ENCODE results near the gene USP44.
"Not testable (repeated sequence)": the region's sequence is repeated elsewhere in the genome, so short reads cannot be mapped to it uniquely, and the experiment has no call there.

USP44 gene

DNA sequence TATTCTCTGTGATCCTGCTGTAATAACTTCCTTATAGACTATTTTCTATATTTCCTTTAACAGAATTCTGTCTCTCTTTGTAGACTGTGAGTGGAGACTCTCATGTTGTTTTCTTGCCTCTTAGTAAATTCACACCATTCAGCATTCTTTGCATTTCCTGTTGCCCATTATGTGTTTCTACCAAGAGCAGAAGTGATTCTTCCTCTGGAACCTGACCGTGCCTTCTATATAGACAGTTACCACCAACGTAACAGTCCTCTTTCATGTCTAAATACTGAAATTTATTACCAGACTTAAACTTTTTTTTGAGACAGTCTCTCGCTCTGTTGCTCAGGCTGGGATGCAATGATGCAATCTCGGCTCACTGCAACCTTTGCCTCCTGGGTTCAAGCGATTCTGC lies 46.2 kb downstream of the USP44 start:
- DNase-seq = no peak

DNA sequence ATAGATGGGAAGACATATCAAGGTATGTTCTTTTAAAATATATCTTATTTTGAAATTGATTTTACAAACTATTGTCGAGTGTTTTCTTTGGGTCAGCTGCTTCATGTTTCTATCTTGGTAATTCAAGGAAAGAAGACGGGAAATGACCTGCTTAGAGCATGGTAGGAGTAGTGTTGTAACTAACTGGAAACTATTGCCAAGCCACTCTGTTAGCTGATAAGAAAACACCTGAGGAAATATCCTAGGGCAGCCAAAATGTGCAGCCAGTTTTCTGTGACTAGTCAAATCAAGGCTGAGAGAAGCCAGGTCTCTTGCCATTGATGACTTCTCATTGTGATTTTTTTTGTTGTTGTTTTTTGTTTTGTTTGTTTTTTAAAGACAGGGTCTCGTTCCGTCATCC lies 47.1 kb downstream of the USP44 start:
- DNase-seq = no peak

DNA sequence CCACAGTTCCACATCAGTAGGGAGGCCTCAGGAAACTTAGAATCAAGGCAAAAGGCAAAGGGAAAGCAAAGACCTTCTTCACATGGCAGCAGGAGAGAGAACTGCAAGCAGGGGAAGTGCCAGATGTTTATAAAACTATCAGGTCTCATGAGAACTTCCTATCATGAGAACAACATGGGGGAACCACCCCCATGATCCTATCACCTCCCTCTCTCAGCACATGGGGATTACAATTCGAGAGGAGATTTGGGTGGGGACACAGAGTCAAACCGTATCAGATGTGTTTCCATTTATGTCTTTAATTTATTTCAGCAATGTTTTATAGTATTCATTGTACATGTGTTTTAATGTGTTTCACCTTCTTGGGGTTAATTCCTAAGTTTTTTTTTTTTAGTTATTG lies 51.5 kb downstream of the USP44 start:
- DNase-seq = no peak

DNA sequence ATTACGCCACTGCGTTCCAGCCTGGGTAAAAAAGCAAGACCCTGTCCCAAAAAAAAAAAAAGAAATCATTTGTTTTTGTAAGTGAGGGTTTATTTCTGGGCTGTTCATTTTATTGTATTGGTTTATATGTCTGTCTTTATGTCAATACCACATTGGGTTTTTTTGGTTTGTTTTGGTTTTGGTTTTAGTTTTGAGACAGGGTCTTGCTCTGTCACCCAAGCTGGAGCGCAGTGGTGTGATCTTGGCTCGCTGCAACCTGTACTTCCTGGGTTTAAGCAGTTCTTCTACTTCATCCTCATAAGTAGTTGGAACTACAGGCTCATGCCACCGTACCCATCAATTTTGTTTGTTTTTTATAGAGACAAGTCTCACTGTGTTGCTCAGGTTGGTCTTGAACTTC lies 52.3 kb downstream of the USP44 start:
- no peak for DNase-seq

DNA sequence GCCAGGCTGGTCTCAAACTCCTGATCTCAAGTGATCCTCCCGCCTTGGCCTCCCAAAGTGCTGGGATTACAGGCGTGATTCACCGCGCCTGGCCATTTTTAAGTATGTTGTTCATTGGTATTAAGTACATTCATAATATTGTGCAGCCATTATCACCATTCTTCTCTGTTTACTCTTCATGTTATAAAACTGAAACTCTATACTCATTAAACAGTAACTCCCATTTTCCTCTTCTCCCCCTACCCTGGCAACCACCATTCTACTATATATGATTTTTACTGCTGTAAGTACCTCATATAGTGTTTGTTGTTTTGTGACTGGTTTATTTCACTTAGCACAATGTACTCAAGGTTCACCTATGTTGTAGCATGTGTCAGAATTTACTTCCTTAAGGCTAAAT lies 54.2 kb downstream of the USP44 start:
- DNase-seq = no peak

DNA sequence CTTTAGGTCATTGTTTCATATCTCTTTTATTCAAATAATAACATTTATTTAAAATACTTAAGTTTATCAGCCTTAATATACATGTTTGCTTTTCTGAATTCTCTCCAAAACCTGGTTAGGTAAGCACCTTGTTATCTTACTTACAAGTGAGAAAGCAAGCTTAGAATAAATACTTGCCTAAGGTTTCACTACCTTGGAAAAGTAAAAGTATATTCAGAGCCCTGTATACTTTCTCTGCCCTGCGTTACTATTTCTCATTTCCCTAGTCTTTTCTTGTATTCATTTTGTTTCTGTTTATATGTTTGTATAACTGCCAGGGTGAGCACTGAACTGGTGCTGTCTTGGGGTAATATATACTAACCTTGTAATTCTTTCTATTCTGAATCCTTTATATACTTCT lies 55.8 kb downstream of the USP44 start:
- no peak for DNase-seq

DNA sequence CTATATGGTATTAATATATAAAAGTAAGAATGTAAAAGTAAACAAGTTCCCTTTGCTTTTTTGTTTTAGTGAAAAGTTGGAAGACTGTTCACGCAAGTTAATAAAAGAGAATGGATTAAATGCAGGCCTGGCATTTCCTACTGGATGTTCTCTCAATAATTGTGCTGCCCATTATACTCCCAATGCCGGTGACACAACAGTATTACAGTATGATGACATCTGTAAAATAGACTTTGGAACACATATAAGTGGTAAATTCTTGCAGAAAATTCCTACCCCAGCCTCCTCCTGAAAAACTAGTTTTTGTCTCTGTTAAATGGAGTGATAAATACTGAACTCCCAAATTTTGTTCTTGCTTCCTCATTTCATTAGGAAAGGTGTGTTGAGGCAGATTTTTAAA lies 56.4 kb downstream of the USP44 start:
- no peak for DNase-seq

DNA sequence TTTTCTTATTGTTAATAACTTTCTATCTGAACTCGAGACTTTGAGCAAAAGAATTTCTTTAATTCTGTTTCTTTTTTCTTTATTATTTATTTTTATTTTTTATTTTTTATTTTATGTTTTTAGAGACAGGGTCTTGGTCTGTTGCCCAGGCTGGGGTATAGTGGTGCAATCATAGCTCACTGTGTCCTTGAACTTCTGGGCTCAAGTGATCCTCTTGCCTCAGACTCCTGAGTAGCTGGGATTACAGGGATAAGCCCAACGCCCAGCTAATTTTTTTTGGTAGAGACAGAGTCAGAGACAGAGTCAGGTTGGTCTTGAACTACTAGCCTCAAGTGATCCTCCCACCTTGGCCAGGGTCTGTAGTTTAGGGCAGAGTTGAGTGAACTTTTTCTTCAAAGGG lies 58.8 kb downstream of the USP44 start:
- DNase-seq = no peak

DNA sequence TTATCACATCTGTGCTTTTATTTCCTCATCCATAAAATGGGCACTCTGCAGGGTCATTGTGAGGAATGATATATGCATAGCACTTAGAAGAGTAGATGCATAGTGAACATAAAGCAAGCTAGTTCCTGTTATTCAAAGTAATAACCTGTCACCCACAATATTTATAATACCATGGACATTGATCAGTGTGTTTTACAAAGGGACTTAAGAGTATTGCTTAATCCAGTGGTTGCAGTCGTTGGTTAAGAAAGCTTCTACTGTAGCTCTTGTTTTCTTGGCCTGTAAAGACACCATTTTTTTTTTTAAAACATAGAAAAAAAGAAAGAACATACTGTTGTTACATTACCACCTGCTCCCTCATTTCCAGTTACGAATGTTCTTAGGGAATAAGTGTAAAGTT lies 64.3 kb downstream of the USP44 start:
- no peak for DNase-seq

DNA sequence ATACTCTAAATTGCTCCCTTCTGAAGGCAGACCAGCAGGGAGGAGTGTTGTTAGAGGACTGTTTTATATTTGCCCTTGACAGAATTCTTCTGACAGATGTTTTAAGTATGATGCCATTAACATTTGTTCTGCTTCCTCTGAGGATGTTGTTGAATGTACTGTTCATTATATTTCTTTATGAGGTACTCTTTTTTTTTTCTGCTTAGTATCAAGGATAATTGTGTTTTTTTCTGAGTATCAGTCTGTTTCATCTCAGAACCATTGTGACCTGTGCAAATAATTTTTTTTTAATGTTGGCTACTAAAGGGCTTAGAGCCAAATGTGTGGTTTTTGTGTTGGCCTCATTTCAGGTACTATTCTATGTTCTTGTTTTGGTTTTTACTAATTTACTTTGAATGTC lies 66.8 kb downstream of the USP44 start:
- no peak for DNase-seq

DNA sequence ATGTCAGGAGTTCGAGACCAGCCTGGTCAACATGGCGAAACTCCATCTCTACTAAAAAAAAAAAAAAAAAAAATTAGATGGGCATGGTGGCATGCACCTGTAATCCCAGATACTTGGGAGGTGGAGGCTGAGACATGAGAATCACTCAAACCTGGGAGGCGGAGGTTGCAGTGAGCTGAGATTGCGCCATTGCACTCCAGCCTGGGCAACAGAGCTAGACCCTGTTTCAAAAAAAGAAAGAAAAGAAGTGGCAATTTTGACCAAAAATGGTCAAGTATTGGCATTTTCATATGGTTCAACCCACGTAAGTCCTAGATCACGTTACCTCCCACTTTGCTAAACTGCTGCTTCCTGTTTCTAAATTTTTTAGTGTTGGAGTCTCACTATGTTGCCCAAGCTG lies 68.7 kb downstream of the USP44 start:
- DNase-seq = not testable (repeated sequence)

DNA sequence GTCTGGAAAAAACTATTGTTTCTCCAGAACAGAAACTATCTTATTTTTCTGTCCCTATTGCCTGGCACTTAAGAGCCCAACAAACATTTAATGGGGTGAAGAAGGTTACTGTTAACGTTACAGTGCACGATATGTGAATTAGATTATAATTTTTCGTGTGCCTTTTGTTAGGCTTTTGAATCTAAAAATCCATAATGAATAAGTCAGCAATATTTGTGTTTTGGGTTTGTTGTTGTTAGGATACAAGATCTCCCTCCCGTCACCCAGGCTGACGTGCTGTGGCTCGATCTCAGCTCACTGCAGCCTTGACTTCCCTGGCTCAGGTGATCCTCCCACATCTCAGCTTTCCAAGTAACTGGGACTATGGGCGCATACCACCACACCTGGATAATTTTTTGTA lies 69.4 kb downstream of the USP44 start:
- DNase-seq = no peak

DNA sequence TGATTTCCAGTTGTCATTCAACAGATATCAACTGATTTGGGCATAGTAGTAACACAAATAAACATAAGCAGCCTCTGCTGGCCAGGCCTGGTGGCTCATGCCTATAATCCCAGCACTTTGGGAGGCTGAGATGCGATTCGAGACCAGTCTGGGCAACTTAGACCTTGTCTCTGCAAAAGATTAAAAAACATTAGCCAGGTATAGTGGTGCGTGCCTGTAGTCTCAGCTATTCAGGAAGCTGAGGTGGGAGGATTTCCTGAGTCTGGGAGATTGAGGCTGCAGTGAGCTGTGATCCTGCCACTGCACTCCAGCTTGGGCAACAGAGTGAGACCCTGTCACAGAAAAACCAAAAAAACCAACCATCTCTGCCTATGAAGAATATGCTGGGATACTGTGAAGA lies 70.2 kb downstream of the USP44 start:
- no peak for DNase-seq

DNA sequence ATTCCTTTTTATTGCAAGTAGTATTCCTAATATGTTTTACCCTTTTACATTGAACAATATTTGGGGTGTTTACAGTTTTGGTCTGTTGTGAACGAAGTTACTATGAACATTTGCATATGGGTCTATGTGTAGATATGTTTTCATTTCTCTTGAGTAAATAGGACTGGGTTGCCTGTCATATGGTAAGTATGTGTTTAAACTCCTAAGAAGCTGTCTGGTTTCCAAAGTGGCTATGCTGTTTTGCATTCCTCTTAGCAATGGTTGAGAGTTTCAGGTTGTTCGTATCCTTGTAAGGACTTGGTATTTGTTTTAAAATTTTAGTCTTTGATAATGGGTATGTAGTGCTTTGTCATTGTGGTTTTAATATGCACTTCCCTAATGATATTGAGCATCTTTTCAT lies 71.0 kb downstream of the USP44 start:
- no peak for DNase-seq

DNA sequence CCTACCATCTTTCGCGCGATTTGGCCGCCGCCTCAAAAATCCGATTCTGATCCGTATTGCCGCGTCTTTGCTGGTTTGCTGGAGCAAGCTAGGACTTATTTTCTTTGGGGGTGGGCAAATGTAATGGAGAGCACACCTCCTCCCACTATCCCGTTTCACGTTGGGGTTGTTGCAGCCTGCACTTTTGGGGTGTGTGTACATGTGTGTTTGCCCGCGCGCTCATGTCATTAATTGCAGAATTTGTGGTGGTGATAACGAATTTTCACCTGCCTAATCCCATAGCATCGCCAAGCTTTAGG lies 76.7 kb downstream of the USP44 start:
- DNase-seq = no peak

DNA sequence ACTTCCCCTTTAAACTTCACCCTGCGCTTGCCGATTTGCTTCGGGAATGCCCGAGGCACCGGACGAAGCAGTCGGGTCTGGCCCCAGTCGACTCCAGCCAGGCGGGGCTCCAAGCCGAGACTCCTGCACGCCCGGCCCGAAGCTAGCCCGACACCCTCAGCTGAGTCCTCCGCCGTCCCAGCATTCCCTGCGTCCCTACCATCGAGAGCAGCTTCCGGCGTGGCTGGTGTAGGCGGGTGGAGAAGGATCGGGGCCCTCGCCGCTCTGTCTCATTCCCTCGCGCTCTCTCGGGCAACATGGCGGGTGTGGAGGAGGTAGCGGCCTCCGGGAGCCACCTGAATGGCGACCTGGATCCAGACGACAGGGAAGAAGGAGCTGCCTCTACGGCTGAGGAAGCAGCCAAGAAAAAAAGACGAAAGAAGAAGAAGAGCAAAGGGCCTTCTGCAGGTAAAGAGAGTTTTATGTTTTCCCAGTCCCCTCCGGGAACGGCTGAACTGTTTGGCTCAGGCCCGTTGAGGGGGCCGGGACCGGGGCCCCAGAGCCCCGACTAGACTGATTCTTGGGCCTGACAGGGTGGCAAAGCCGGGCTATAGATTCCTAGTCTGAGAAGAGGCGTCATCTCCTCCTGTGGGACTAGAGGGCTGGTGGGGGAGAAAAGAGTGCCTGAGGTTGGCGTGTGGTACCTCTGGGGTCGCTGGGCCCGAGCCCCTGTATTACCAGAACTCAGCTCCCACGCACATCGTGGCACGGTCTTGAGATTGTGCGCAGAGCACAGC lies 77.2 kb downstream of the USP44 start, which contains the start of gene METAP2:
Gene METAP2, plus strand, starts transcription at position 269 of the 776 bp plus-strand sequence. Its CDS starts 28 bp downstream, at position 297.
- peak; percentile 93 for DNase-seq

DNA sequence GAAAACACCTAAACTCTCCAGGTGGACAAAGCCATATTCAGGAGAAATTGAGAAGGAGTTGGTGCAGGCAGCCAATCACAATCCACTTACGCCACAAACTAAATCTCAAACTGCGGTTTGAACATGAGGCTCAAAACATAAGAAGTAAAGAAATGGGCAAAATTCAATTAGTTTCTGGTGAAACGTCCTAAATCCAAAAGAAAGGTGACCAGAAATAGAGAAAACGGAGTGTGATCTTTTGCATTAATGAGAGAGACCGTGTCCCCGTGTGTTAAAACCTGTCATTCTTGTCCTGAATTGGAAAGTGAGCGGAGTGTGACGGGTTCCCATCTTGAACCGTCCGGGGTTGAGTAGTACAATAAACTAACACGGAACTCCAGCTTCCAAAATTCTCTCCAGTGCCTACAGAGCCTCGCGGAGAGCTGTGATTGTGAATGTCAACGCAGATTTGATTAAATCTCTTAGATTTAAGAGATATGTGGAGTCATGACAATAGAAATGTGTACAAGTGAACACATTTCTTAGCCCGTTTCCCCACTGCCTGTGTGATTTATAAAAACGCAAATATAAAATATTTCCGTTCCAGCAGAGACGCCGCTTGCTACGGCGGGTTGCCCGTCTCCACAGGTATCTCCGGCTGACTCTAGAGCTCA lies 77.9 kb downstream of the USP44 start:
- no peak for DNase-seq

DNA sequence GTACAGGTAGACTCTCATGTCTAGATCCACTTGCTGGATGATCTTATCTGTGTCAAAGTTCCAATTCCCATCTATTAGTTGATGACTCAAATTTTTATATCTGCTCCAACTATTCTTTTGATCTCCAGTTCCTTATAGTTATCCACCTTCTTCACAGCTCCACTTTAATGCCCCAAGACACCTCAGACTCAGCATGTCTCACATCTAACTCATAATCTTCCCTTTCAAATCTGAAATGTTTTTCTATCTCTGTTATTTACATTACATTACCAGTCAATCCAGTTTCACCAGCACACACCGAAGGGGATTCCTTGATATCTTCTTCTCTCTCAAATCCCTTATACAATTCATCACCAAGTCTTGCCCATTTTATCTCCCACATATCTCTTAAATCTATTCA lies 81.0 kb downstream of the USP44 start:
- DNase-seq = no peak

Measured in amniotic stem cell (primary cell).